H1 (cell line): Measurements from ENCODE around the gene SBF2. TPM values are rescaled to one million over a fixed set of nuclear protein-coding genes. Genes with fewer than 3 reads are reported as not detected.

Experiments
- BRCA1 ChIP-seq: IDR thresholded peaks from 2 replicates; pipeline ENCODE4 v1.6.1; 2012; ENCODE audit warnings: low read depth, low read length, improper control_type of control experiment
- CHD2 ChIP-seq: IDR thresholded peaks from 2 replicates; pipeline ENCODE4 v1.6.1; 2012; ENCODE audit warnings: low read length, improper control_type of control experiment
- CTBP2 ChIP-seq: IDR thresholded peaks from 2 replicates; pipeline ENCODE4 v1.7.0; 2011; ENCODE audit warnings: borderline replicate concordance, mild to moderate bottlenecking, moderate library complexity, mixed read lengths, low read length; ENCODE audit not compliant: insufficient read depth, insufficient read length
- EZH2 ChIP-seq: fragments of 200-600 bp; sonication (generic); IDR thresholded peaks from 2 replicates; pipeline ENCODE4 v1.7.1; 2012; ENCODE audit warnings: low read depth, mild to moderate bottlenecking, moderate library complexity, low read length, inconsistent platforms; ENCODE audit not compliant: severe bottlenecking
- RFX5 ChIP-seq: IDR thresholded peaks from 2 replicates; pipeline ENCODE4 v1.6.1; 2011; ENCODE audit warnings: low read depth, low read length, improper control_type of control experiment, borderline replicate concordance
- RNF2 ChIP-seq: fragments of 200-900, 300-1000 bp; sonication (generic); IDR thresholded peaks from 2 replicates; pipeline ENCODE4 v1.7.1; 2016; ENCODE audit warnings: borderline replicate concordance, low read depth, mild to moderate bottlenecking, antibody characterized with exemption, low read length; ENCODE audit not compliant: poor library complexity, severe bottlenecking; ENCODE audit errors: missing control alignments
- RXRA ChIP-seq: IDR thresholded peaks from 2 replicates; pipeline ENCODE4 v1.6.1; 2011; ENCODE audit warnings: low read depth, mild to moderate bottlenecking, low read length, moderate library complexity; ENCODE audit not compliant: insufficient read depth
- SIN3A ChIP-seq, 2 experiments: IDR thresholded peaks in 1 of 2; conservative IDR thresholded peaks in 1 of 2; 2 replicates each; pipeline ENCODE4 v1.6.1; 2011 to 2012; ENCODE audit warnings: low read length in 2 of 2, improper control_type of control experiment in 1 of 2, low read depth in 1 of 2, mild to moderate bottlenecking in 1 of 2
- TEAD4 ChIP-seq: IDR thresholded peaks from 2 replicates; pipeline ENCODE4 v1.6.1; 2012; ENCODE audit warnings: low read depth, low read length, inconsistent platforms, mixed read lengths
- polyA plus RNA-seq, 7 experiments: library from polyadenylated mRNA; depleted of rRNA in 3 of 7; stranded (reverse) in 5 of 7; unstranded in 2 of 7; fragments of >200 nt in 5 of 7; fragments of 200-250 nt in 2 of 7; gene quantifications; 1 replicate in 5 of 7; 2 replicates in 1 of 7; 4 replicates in 1 of 7; pipeline versions ENCODE4 v1.2.1 to v1.2.3, GENCODE V29; 2011 to 2013; ENCODE audit warnings: missing spikeins in 2 of 7, mixed read lengths in 2 of 7
- total RNA-seq: library from RNA; stranded (reverse); fragmentation: NEBNext Ultra II Directional; extraction: Animal tissue kit (Norgen Biotek cat#: 25700); gene quantifications from 2 replicates; pipeline ENCODE4 v1.2.1, GENCODE V29; 2021
- TF ChIP-seq, protein P1 (sequence below): fragments of 300-600 bp; sonication (generic); IDR thresholded peaks from 2 replicates; pipeline ENCODE4 v1.7.1; 2012; ENCODE audit warnings: low read length, moderate library complexity, mild to moderate bottlenecking, inconsistent platforms; ENCODE audit not compliant: insufficient replicate concordance

Gene SBF2
- total and polyA plus RNA-seq, 2 of the 8 experiments (the other 6 are each of a cell fraction or from before 2014, with no cell fraction given): 36.7 to 50.5 TPM

GRCh38 chr11:10294290-10294953 lies 403 bp upstream of the SBF2 start (continued):
- TF ChIP-seq BRCA1 (no peak), EZH2 (no peak), RFX5 (no peak), RNF2 (no peak), SIN3A (conservative IDR thresholded peaks at IDR 0.05 in 1 of 2, IDR thresholded peaks at IDR 0.05 in 1 of 2; ENCODE audit: low read depth in 1 of 2, low read length in 2 of 2) (no peak; a peak in 1 of 4 replicates), CTBP2 (peak; percentile 13), TEAD4 (no peak), RXRA (no peak), CHD2 (no peak)
- TF ChIP-seq, protein P1, sequence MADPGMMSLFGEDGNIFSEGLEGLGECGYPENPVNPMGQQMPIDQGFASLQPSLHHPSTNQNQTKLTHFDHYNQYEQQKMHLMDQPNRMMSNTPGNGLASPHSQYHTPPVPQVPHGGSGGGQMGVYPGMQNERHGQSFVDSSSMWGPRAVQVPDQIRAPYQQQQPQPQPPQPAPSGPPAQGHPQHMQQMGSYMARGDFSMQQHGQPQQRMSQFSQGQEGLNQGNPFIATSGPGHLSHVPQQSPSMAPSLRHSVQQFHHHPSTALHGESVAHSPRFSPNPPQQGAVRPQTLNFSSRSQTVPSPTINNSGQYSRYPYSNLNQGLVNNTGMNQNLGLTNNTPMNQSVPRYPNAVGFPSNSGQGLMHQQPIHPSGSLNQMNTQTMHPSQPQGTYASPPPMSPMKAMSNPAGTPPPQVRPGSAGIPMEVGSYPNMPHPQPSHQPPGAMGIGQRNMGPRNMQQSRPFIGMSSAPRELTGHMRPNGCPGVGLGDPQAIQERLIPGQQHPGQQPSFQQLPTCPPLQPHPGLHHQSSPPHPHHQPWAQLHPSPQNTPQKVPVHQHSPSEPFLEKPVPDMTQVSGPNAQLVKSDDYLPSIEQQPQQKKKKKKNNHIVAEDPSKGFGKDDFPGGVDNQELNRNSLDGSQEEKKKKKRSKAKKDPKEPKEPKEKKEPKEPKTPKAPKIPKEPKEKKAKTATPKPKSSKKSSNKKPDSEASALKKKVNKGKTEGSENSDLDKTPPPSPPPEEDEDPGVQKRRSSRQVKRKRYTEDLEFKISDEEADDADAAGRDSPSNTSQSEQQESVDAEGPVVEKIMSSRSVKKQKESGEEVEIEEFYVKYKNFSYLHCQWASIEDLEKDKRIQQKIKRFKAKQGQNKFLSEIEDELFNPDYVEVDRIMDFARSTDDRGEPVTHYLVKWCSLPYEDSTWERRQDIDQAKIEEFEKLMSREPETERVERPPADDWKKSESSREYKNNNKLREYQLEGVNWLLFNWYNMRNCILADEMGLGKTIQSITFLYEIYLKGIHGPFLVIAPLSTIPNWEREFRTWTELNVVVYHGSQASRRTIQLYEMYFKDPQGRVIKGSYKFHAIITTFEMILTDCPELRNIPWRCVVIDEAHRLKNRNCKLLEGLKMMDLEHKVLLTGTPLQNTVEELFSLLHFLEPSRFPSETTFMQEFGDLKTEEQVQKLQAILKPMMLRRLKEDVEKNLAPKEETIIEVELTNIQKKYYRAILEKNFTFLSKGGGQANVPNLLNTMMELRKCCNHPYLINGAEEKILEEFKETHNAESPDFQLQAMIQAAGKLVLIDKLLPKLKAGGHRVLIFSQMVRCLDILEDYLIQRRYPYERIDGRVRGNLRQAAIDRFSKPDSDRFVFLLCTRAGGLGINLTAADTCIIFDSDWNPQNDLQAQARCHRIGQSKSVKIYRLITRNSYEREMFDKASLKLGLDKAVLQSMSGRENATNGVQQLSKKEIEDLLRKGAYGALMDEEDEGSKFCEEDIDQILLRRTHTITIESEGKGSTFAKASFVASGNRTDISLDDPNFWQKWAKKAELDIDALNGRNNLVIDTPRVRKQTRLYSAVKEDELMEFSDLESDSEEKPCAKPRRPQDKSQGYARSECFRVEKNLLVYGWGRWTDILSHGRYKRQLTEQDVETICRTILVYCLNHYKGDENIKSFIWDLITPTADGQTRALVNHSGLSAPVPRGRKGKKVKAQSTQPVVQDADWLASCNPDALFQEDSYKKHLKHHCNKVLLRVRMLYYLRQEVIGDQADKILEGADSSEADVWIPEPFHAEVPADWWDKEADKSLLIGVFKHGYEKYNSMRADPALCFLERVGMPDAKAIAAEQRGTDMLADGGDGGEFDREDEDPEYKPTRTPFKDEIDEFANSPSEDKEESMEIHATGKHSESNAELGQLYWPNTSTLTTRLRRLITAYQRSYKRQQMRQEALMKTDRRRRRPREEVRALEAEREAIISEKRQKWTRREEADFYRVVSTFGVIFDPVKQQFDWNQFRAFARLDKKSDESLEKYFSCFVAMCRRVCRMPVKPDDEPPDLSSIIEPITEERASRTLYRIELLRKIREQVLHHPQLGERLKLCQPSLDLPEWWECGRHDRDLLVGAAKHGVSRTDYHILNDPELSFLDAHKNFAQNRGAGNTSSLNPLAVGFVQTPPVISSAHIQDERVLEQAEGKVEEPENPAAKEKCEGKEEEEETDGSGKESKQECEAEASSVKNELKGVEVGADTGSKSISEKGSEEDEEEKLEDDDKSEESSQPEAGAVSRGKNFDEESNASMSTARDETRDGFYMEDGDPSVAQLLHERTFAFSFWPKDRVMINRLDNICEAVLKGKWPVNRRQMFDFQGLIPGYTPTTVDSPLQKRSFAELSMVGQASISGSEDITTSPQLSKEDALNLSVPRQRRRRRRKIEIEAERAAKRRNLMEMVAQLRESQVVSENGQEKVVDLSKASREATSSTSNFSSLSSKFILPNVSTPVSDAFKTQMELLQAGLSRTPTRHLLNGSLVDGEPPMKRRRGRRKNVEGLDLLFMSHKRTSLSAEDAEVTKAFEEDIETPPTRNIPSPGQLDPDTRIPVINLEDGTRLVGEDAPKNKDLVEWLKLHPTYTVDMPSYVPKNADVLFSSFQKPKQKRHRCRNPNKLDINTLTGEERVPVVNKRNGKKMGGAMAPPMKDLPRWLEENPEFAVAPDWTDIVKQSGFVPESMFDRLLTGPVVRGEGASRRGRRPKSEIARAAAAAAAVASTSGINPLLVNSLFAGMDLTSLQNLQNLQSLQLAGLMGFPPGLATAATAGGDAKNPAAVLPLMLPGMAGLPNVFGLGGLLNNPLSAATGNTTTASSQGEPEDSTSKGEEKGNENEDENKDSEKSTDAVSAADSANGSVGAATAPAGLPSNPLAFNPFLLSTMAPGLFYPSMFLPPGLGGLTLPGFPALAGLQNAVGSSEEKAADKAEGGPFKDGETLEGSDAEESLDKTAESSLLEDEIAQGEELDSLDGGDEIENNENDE: no peak
